HepG2 (cell line): ENCODE data around the gene ERMARD. TPM values are rescaled to one million over a fixed set of nuclear protein-coding genes. Genes with fewer than 3 reads are reported as not detected.

Experiments used
- ATAC-seq: fragments of 200-7000 bp; cut with Tn5 transposase; 3 replicates; pipeline ENCODE4 v1.9.1; 2020; ENCODE audit warnings: mild to moderate bottlenecking, moderate library complexity
- BruUV-seq: library from RNA; stranded (reverse); fragments of 400-500 nt; replicated peaks from 2 replicates; lab custom pipeline; 2021; lab: Mats Ljungman, UMichigan
- CTCF ChIA-PET: fragments of 300-600 bp; formaldehyde crosslinking; extraction: SDS; loops from one replicate; lab custom pipeline; 2021; ENCODE audit warnings: low total read pairs, inconsistent platforms, low intra/inter-chr PET ratio; lab: Yijun Ruan, JAX
- POLR2A ChIA-PET: fragments of 350-600 bp; sonication (Branson Sonifier 250); formaldehyde crosslinking; loops from one replicate; lab custom pipeline; 2020; ENCODE audit warnings: antibody characterized with exemption, inconsistent platforms; lab: Yijun Ruan, JAX
- DNase-seq: peaks from one replicate; pipeline ENCODE4 v3.0.0-alpha.2; 2015; ENCODE audit warnings: low spot score
- FAIRE-seq: peaks from 3 replicates; lab custom pipeline; 2011; peaks lifted over from hg19 to GRCh38; lab: Jason Lieb, UNC
- H2AFZ ChIP-seq: one replicate; pipeline ENCODE4 v1.6.1; 2011; ENCODE audit warnings: low read length, inconsistent platforms
- H3K27ac ChIP-seq: fragments of 300-600 bp; 3 replicates; pipeline ENCODE4 v1.8.0; 2011; ENCODE audit warnings: mixed run types, mild to moderate bottlenecking, mixed read lengths, low read length, inconsistent platforms; ENCODE audit not compliant: insufficient read depth; ENCODE audit errors: extremely low read length
- H3K27me3 ChIP-seq, 2 experiments: fragments of 200-600 bp in 1 of 2; 2 replicates in 1 of 2; 3 replicates in 1 of 2; pipeline versions ENCODE4 v1.6.0 to v1.8.0; 2011; ENCODE audit warnings: low read length in 2 of 2, mild to moderate bottlenecking in 2 of 2, moderate library complexity in 2 of 2, inconsistent platforms in 1 of 2; ENCODE audit not compliant: insufficient read depth in 2 of 2, control insufficient read depth in 1 of 2
- H3K36me3 ChIP-seq, 2 experiments: fragments of 200-600 bp in 1 of 2; replicated peaks in 1 of 2; 2 replicates in 1 of 2; 3 replicates in 1 of 2; pipeline versions ENCODE4 v1.5.1 to v1.8.0; 2011; ENCODE audit warnings: low read length in 2 of 2, inconsistent platforms in 1 of 2; ENCODE audit not compliant: insufficient read depth in 2 of 2, control insufficient read depth in 1 of 2
- H3K4me1 ChIP-seq: 2 replicates; pipeline ENCODE4 v1.5.1; 2012; ENCODE audit warnings: low read length, inconsistent platforms; ENCODE audit not compliant: insufficient read depth
- H3K4me2 ChIP-seq: 2 replicates; pipeline ENCODE4 v1.6.0; 2011; ENCODE audit warnings: low read depth, low read length, inconsistent platforms
- H3K4me3 ChIP-seq, 3 experiments: fragments of 200-600 bp in 1 of 3; sonication (generic), shearing (Covaris generic) in 1 of 3; replicated peaks in 1 of 3; 2 replicates each; pipeline ENCODE4 v1.5.1; 2011 to 2016; ENCODE audit warnings: low read length in 3 of 3, inconsistent platforms in 2 of 3, low read depth in 2 of 3, mild to moderate bottlenecking in 2 of 3, control low read depth in 1 of 3, mixed read lengths in 1 of 3; ENCODE audit not compliant: insufficient read depth in 1 of 3
- H3K79me2 ChIP-seq: one replicate; pipeline ENCODE4 v1.6.1; 2011; ENCODE audit warnings: low read length, inconsistent platforms; ENCODE audit not compliant: insufficient read depth
- H3K9ac ChIP-seq: 2 replicates; pipeline ENCODE4 v1.6.0; 2011; ENCODE audit warnings: mild to moderate bottlenecking, low read depth, low read length, inconsistent platforms; ENCODE audit not compliant: insufficient read depth
- H3K9me3 ChIP-seq: 2 replicates; pipeline ENCODE4 v1.5.1; 2012; ENCODE audit warnings: mild to moderate bottlenecking, low read length
- H4K20me1 ChIP-seq: 2 replicates; pipeline ENCODE4 v1.6.0; 2011; ENCODE audit warnings: inconsistent platforms, mild to moderate bottlenecking, low read length, moderate library complexity; ENCODE audit not compliant: insufficient read depth
- HCFC1 ChIP-seq: fragments of 150-350 bp; IDR thresholded peaks from 2 replicates; pipeline ENCODE4 v1.6.1; 2014; ENCODE audit warnings: low read depth, low read length
- HMGXB4 ChIP-seq, 2 experiments: sonication (generic) in 1 of 2; formaldehyde crosslinking in 1 of 2; IDR thresholded peaks; 2 replicates each; pipeline versions ENCODE4 v1.4.0 to v1.6.1; 2018 to 2020; ENCODE audit warnings: missing genetic modification reagents in 2 of 2, borderline replicate concordance in 1 of 2, low read depth in 1 of 2, mild to moderate bottlenecking in 1 of 2, missing biosample characterization in 1 of 2
- ZFP82 ChIP-seq: sonication (generic); formaldehyde crosslinking; IDR thresholded peaks from 2 replicates; pipeline ENCODE4 v1.5.1; 2020; ENCODE audit warnings: mild to moderate bottlenecking, missing genetic modification reagents, borderline replicate concordance
- ZNF180 ChIP-seq: sonication (generic); formaldehyde crosslinking; IDR thresholded peaks from 2 replicates; pipeline ENCODE4 v1.4.0; 2020; ENCODE audit warnings: low read depth, missing genetic modification reagents, borderline replicate concordance
- ZNF30 ChIP-seq: sonication (generic); formaldehyde crosslinking; IDR thresholded peaks from 2 replicates; pipeline ENCODE4 v1.5.0; 2020; ENCODE audit warnings: mild to moderate bottlenecking, missing genetic modification reagents
- WGBS: methylation state at CpG from one replicate; pipeline ENCODE4 v1.1.6; 2017; ENCODE audit warnings: low lambda C conversion rate; 5-methylcytosine and 5-hydroxymethylcytosine counted together
- in situ Hi-C: cut with HindIII; loops from 2 replicates; pipeline ENCODE4 v1.10.0; 2017; ENCODE audit warnings: low pct_unique_long_range_greater_than_20kb; ENCODE audit not compliant: extremely low pct_ligation_motif_present
- intact Hi-C: fragments of 100-400 bp; cut with micrococcal nuclease; formaldehyde crosslinking; loops from one replicate; pipeline ENCODE4 v1.10.0; 2022; ENCODE audit not compliant: unreplicated experiment
- polyA plus RNA-seq, 8 experiments: library from polyadenylated mRNA; depleted of rRNA in 3 of 8; stranded (reverse) in 7 of 8; unstranded in 1 of 8; fragments of >200 nt; fragmentation: Illumina TruSeq in 4 of 8; extraction: Trizol in 4 of 8; gene quantifications; 2 replicates each; pipeline versions ENCODE4 v1.2.1 to v1.2.3, GENCODE V29; 2011 to 2016; ENCODE audit warnings: low read depth in 4 of 8, missing spikeins in 1 of 8, mixed read lengths in 1 of 8; ENCODE audit not compliant: insufficient read depth in 1 of 8
- total RNA-seq, 5 experiments: library from RNA; depleted of rRNA; stranded (reverse); fragments of >200 nt; fragmentation: Illumina TruSeq; extraction: Trizol; gene quantifications; 2 replicates each; pipeline ENCODE4 v1.2.3, GENCODE V29; 2016; ENCODE audit warnings: low read depth in 1 of 5
- TF ChIP-seq, protein P1 (sequence below): IDR thresholded peaks from 2 replicates; pipeline ENCODE4 v1.6.1; 2016; ENCODE audit warnings: missing genetic modification reagents, missing compliant biosample characterization
- TF ChIP-seq, protein P2 (sequence below): sonication (generic); formaldehyde crosslinking; IDR thresholded peaks from 2 replicates; pipeline ENCODE4 v1.4.0; 2020; ENCODE audit warnings: mild to moderate bottlenecking, missing genetic modification reagents
- TF ChIP-seq, protein P3 (sequence below): sonication (generic); formaldehyde crosslinking; IDR thresholded peaks from 2 replicates; pipeline ENCODE4 v1.4.0; 2020; ENCODE audit warnings: missing genetic modification reagents

The ERMARD gene
- total and polyA plus RNA-seq, 2 of the 13 experiments (the other 11 are each of a cell fraction or from before 2014, with no cell fraction given): 8.8 to 10.7 TPM

GRCh38 chr6:169714595-169714994 is 36.8 kb upstream of the ERMARD start:
- WGBS: 90% methylated on average over 9 of the region's 9 CpGs

More at GRCh38 chr6:169714595-169714994, 36.8 kb upstream of the ERMARD start:
- ATAC-seq (peak; percentile 42), DNase-seq (no peak), FAIRE-seq (no peak)
- H3K36me3 ChIP-seq: peaks cover 17 to 80% of the 10 kb centered on the region in 2 experiments
- no peak overlapping the region for H3K4me3 ChIP-seq
- H3K4me2 ChIP-seq: no peak overlapping the region
- H3K27me3 ChIP-seq: no peaks in the 10 kb centered on the region
- in situ Hi-C loops: no loop called here
- peaks cover 19% of the 10 kb centered on the region for H3K4me1 ChIP-seq
- no peak overlapping the region for H2AFZ ChIP-seq
- CTCF ChIA-PET: no interaction called here
- H3K27ac ChIP-seq: no peak overlapping the region
- POLR2A ChIA-PET: interaction anchor here (1.1 to 2.2 kb wide), 4 partner anchors 9 to 37 kb away, joined by 4 to 7 read pairs (median 6); partner anchors contain the start of genes C6orf120, DYNLT2, ERMARD and WDR27
- intact Hi-C loops: no loop called here
- TF ChIP-seq ZFP82 (CRISPR knock-in tag): no peak
- TF ChIP-seq HMGXB4 (CRISPR knock-in tag; IDR thresholded peaks at IDR 0.05; ENCODE audit: borderline replicate concordance in 1 of 2, low read depth in 1 of 2): no peak
- TF ChIP-seq ZNF180: no peak
- no peak for TF ChIP-seq HCFC1
- TF ChIP-seq, protein P1, sequence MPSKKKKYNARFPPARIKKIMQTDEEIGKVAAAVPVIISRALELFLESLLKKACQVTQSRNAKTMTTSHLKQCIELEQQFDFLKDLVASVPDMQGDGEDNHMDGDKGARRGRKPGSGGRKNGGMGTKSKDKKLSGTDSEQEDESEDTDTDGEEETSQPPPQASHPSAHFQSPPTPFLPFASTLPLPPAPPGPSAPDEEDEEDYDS: no peak
- TF ChIP-seq, protein P2, sequence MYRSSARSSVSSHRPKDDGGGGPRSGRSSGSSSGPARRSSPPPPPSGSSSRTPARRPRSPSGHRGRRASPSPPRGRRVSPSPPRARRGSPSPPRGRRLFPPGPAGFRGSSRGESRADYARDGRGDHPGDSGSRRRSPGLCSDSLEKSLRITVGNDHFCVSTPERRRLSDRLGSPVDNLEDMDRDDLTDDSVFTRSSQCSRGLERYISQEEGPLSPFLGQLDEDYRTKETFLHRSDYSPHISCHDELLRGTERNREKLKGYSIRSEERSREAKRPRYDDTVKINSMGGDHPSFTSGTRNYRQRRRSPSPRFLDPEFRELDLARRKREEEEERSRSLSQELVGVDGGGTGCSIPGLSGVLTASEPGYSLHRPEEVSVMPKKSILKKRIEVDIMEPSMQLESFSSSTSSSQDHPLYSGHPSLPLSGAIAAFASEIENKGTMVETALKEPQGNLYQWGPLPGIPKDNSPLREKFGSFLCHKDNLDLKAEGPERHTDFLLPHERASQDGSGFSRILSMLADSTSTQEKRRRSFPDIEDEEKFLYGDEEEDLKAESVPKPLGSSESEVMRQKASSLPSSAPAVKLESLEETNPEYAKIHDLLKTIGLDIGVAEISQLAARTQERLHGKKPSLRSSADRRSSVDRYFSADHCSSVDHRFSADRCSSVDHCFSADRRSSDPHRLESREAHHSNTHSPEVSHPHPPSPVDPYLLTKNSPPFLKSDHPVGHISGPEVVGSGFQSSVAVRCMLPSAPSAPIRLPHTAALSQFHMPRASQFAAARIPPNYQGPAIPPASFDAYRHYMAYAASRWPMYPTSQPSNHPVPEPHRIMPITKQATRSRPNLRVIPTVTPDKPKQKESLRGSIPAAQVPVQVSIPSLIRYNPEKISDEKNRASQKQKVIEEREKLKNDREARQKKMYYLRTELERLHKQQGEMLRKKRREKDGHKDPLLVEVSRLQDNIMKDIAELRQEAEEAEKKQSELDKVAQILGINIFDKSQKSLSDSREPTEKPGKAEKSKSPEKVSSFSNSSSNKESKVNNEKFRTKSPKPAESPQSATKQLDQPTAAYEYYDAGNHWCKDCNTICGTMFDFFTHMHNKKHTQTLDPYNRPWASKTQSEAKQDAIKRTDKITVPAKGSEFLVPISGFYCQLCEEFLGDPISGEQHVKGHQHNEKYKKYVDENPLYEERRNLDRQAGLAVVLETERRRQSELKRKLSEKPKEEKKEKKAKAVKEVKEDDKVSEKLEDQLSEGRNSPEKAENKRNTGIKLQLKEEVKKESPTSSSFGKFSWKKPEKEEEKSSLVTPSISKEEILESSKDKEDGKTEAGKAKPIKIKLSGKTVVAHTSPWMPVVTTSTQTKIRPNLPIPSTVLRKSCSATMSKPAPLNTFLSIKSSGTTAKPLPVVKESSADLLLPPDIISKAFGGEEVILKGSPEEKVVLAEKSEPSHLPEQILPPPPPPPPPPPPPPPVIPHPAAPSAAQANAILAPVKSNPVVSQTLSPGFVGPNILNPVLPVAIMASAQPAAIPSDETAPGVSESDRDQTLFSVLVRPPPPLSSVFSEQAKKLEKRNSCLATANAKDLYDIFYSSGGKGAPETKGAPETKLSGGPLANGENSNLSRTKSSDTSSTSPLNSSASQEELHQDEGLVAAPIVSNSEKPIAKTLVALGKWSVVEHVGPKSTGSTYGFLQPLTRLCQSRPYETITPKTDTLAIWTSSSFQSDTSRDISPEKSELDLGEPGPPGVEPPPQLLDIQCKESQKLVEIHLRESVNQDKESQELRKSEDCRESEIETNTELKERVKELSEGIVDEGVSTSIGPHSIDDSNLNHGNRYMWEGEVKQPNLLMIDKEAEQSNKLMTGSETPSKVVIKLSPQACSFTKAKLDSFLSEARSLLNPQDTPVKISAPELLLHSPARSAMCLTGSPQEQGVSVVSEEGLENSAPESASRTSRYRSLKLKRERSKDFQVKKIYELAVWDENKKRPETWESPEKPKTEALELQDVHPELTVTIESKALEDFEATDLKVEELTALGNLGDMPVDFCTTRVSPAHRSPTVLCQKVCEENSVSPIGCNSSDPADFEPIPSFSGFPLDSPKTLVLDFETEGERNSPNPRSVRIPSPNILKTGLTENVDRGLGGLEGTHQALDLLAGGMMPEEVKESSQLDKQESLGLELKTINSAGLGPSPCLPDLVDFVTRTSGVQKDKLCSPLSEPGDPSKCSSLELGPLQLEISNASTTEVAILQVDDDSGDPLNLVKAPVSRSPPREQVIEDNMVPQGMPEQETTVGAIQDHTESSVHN: no peak
- TF ChIP-seq ZNF30 (CRISPR knock-in tag): no peak
- TF ChIP-seq, protein P3, sequence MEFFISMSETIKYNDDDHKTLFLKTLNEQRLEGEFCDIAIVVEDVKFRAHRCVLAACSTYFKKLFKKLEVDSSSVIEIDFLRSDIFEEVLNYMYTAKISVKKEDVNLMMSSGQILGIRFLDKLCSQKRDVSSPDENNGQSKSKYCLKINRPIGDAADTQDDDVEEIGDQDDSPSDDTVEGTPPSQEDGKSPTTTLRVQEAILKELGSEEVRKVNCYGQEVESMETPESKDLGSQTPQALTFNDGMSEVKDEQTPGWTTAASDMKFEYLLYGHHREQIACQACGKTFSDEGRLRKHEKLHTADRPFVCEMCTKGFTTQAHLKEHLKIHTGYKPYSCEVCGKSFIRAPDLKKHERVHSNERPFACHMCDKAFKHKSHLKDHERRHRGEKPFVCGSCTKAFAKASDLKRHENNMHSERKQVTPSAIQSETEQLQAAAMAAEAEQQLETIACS (CRISPR knock-in tag): no peak
- TF ChIP-seq, all 625 proteins: peak for 0
- H3K79me2 ChIP-seq: peaks cover 31% of the 10 kb centered on the region
- BruUV-seq: no TSS peak
- peaks cover 9% of the 10 kb centered on the region for H4K20me1 ChIP-seq
- no peaks in the 10 kb centered on the region for H3K9me3 ChIP-seq
- no peak overlapping the region for H3K9ac ChIP-seq
